CD14-positive monocyte (primary cell): ENCODE results near the gene SOCS4. TPM values are rescaled to one million over a fixed set of nuclear protein-coding genes. Genes with fewer than 3 reads are reported as not detected.

Experiments
- DNase-seq, 3 donors: peaks; one replicate each; pipeline ENCODE4 v3.0.0-alpha.2; 2011 to 2022
- H2AFZ ChIP-seq: 2 replicates; pipeline ENCODE4 v1.6.0; 2012; ENCODE audit warnings: mild to moderate bottlenecking, low read depth, low read length, inconsistent platforms; ENCODE audit not compliant: insufficient read depth, poor library complexity, severe bottlenecking
- H3K27ac ChIP-seq, 2 donors: 1 replicate in 1 of 2; 2 replicates in 1 of 2; pipeline ENCODE4 v1.5.1; 2012 to 2013; ENCODE audit warnings: low read length in 2 of 2, control low read depth in 1 of 2, inconsistent platforms in 1 of 2, low read depth in 1 of 2, mild to moderate bottlenecking in 1 of 2
- H3K27me3 ChIP-seq, 2 donors: one replicate each; pipeline versions ENCODE4 v1.6.0 to v1.6.1; 2011 to 2013; ENCODE audit warnings: low read length in 2 of 2; ENCODE audit not compliant: control insufficient read depth in 2 of 2, insufficient read depth in 2 of 2
- H3K36me3 ChIP-seq, 2 donors: replicated peaks in 1 of 2; 1 replicate in 1 of 2; 2 replicates in 1 of 2; pipeline versions ENCODE4 v1.5.1 to v1.6.1; 2012 to 2013; ENCODE audit warnings: low read length in 2 of 2, control low read depth in 1 of 2, inconsistent platforms in 1 of 2, mild to moderate bottlenecking in 1 of 2; ENCODE audit not compliant: insufficient read depth in 2 of 2, control insufficient read depth in 1 of 2
- H3K4me1 ChIP-seq, 2 donors: 1 replicate in 1 of 2; 2 replicates in 1 of 2; pipeline versions ENCODE4 v1.5.1 to v1.6.1; 2012 to 2013; ENCODE audit warnings: low read length in 2 of 2, control low read depth in 1 of 2, inconsistent platforms in 1 of 2, mild to moderate bottlenecking in 1 of 2, moderate library complexity in 1 of 2; ENCODE audit not compliant: insufficient read depth in 2 of 2, control insufficient read depth in 1 of 2
- H3K4me2 ChIP-seq: replicated peaks from 2 replicates; pipeline ENCODE3; 2012; ENCODE audit warnings: low read length, moderate library complexity, mild to moderate bottlenecking; ENCODE audit not compliant: poor library complexity, severe bottlenecking; ENCODE audit errors: extremely low read depth
- H3K4me3 ChIP-seq, 3 experiments: fragments of 200-600 bp in 1 of 3; sonication (generic) in 1 of 3; replicated peaks in 1 of 3; 1 replicate in 2 of 3; 2 replicates in 1 of 3; pipeline ENCODE4 v1.5.1; 2011 to 2013; ENCODE audit warnings: low read length in 3 of 3, mild to moderate bottlenecking in 3 of 3, control low read depth in 2 of 3, low read depth in 2 of 3, inconsistent platforms in 1 of 3, moderate library complexity in 1 of 3
- H3K79me2 ChIP-seq: 2 replicates; pipeline ENCODE4 v1.6.0; 2012; ENCODE audit warnings: mild to moderate bottlenecking, control low read depth, inconsistent platforms, low read length, moderate library complexity; ENCODE audit not compliant: insufficient read depth
- H3K9ac ChIP-seq: 2 replicates; pipeline ENCODE4 v1.6.0; 2017; ENCODE audit warnings: low read length, mild to moderate bottlenecking; ENCODE audit not compliant: insufficient read depth, poor library complexity, severe bottlenecking
- H3K9me3 ChIP-seq, 2 donors: replicated peaks in 1 of 2; 1 replicate in 1 of 2; 2 replicates in 1 of 2; pipeline versions ENCODE4 v1.5.1 to v1.6.1; 2012 to 2013; ENCODE audit warnings: low read length in 2 of 2, control low read depth in 1 of 2; ENCODE audit not compliant: control insufficient read depth in 1 of 2, insufficient read depth in 1 of 2
- H4K20me1 ChIP-seq: 2 replicates; pipeline ENCODE4 v1.6.0; 2012; ENCODE audit warnings: mild to moderate bottlenecking, low read length, control low read depth, moderate library complexity; ENCODE audit not compliant: insufficient read depth
- H3K27ac Mint-ChIP-seq, 7 donors: one replicate each; pipeline ENCODE4 v1.8.0; 2020; ENCODE audit warnings: mild to moderate bottlenecking in 7 of 7, mixed read lengths in 7 of 7, moderate library complexity in 6 of 7, inconsistent platforms in 2 of 7
- H3K27me3 Mint-ChIP-seq, 3 donors: one replicate each; pipeline ENCODE4 v1.8.0; 2021 to 2022; ENCODE audit warnings: low read depth in 3 of 3, mild to moderate bottlenecking in 3 of 3, mixed read lengths in 3 of 3, moderate library complexity in 3 of 3, inconsistent platforms in 1 of 3
- H3K36me3 Mint-ChIP-seq, 2 donors: one replicate each; pipeline ENCODE4 v1.8.0; 2020; ENCODE audit warnings: mixed read lengths in 2 of 2, inconsistent platforms in 1 of 2, mild to moderate bottlenecking in 1 of 2
- H3K4me1 Mint-ChIP-seq: one replicate; pipeline ENCODE4 v1.8.0; 2020; ENCODE audit warnings: mild to moderate bottlenecking, mixed read lengths
- H3K4me3 Mint-ChIP-seq, 2 donors: one replicate each; pipeline ENCODE4 v1.8.0; 2020; ENCODE audit warnings: mild to moderate bottlenecking in 2 of 2, mixed read lengths in 2 of 2, moderate library complexity in 1 of 2
- H3K9me3 Mint-ChIP-seq, 7 donors: one replicate each; pipeline ENCODE4 v1.8.0; 2020 to 2022; ENCODE audit warnings: mixed read lengths in 7 of 7, mild to moderate bottlenecking in 6 of 7, moderate library complexity in 6 of 7, inconsistent platforms in 2 of 7
- WGBS: methylation state at CpG from one replicate; pipeline ENCODE4 v1.1.5; 2013; ENCODE audit warnings: missing lambda C conversion rate; ENCODE audit not compliant: insufficient coverage; 5-methylcytosine and 5-hydroxymethylcytosine counted together
- intact Hi-C, 2 donors: fragments of 100-400 bp; cut with micrococcal nuclease; formaldehyde crosslinking; loops; one replicate each; pipeline versions ENCODE4 v1.15.0 to v1.15.1; 2023
- polyA plus RNA-seq, 3 donors: library from polyadenylated mRNA; depleted of rRNA in 1 of 3; unstranded in 2 of 3; stranded (reverse) in 1 of 3; fragments of 300-500 nt in 2 of 3; fragments of >200 nt in 1 of 3; fragmentation: Illumina TruSeq in 2 of 3; gene quantifications; 1 replicate in 2 of 3; 2 replicates in 1 of 3; pipeline ENCODE4 v1.2.3, GENCODE V29; 2012 to 2021
- TF ChIP-seq, protein P1 (sequence below): fragments of 200-600 bp; IDR thresholded peaks from one replicate; pipeline ENCODE4 v1.8.0; 2022; ENCODE audit warnings: antibody characterized with exemption, mild to moderate bottlenecking

Gene SOCS4
- polyA plus RNA-seq, 3 donors, result 2.5 to 5.0 (median 3.0) TPM

DNA sequence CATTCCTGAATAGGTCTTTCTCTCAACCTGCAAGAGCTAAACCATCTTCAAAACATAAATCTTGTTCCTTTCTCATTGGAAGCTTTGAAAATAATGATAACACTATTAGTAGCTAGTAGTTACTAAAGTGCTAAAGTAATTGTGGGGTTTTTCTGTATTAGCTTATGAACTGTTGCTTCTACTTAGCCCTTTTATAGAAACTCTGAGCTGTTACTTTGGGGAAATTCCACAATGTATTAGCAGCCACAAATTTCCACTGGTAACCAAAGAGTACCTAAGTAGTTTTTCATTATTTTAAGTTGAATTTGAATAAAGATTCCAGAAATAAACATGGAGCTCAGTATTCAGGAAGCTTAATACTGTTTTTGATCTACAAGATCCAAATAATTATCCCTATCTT is 18.1 kb downstream of the SOCS4 start:
- Histone ChIP-seq H3K4me2 (no peak overlapping the region), H3K9me3 (no peaks in the 10 kb centered on the region), H3K27me3 (no peaks in the 10 kb centered on the region), H3K4me1 (no peaks in the 10 kb centered on the region), H3K4me3 (no peak overlapping the region), H3K27ac (no peak overlapping the region), H4K20me1 (peaks cover 2% of the 10 kb centered on the region), H2AFZ (no peak overlapping the region), H3K9ac (no peak overlapping the region), H3K79me2 (no peaks in the 10 kb centered on the region), H3K36me3 (peaks cover 30 to 38% of the 10 kb centered on the region in 2 donors)
- Mint-ChIP-seq H3K9me3 (no peaks in the 10 kb centered on the region), H3K27me3 (no peaks in the 10 kb centered on the region), H3K4me1 (no peaks in the 10 kb centered on the region), H3K4me3 (no peak overlapping the region), H3K27ac (no peak overlapping the region), H3K36me3 (peaks cover 23 to 27% of the 10 kb centered on the region in 2 donors)
- no peak for DNase-seq
- intact Hi-C loops, result no loop called here
- TF ChIP-seq, protein P1, sequence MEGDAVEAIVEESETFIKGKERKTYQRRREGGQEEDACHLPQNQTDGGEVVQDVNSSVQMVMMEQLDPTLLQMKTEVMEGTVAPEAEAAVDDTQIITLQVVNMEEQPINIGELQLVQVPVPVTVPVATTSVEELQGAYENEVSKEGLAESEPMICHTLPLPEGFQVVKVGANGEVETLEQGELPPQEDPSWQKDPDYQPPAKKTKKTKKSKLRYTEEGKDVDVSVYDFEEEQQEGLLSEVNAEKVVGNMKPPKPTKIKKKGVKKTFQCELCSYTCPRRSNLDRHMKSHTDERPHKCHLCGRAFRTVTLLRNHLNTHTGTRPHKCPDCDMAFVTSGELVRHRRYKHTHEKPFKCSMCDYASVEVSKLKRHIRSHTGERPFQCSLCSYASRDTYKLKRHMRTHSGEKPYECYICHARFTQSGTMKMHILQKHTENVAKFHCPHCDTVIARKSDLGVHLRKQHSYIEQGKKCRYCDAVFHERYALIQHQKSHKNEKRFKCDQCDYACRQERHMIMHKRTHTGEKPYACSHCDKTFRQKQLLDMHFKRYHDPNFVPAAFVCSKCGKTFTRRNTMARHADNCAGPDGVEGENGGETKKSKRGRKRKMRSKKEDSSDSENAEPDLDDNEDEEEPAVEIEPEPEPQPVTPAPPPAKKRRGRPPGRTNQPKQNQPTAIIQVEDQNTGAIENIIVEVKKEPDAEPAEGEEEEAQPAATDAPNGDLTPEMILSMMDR, result no peak

DNA sequence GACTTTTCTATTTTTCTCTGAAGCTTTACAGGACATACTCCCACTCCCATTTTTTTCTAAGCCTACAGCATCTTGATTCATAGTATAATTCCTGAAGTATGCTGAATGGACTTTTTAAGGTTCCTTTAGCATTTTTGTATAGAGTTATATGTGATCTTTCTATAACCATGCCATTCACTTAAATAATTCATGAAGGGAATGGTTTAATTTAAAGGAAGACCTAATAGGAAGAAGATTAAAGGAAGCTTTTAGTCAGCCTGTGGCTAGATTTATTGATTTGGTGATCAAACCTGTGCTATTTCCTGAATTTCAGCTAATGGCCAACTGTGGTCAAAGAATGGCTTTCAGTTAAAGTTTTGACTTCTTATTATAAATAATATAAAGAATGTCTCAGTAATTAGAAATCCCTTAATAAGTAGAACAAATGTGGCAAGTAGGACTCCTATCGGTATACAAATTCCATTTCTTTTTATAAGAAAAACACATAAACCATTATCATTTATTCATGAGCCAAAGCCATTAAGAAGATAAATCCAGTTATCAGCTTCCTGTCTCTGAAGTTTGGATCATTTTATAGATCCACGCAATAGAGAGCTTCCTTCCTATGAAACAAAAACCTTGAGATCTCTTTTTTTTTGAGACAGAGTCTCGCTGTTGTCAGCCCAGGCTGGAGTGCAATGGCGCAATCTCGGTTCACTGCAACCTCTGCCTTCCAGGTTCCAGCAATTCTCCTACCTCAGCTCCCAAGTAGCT is 20.4 kb downstream of the SOCS4 start:
- WGBS, result no CpG with 5 or more reads among the region's 5 CpGs
- peaks cover 5% of the 10 kb centered on the region for H4K20me1 ChIP-seq
- peaks cover 9 to 11% of the 10 kb centered on the region in 2 donors for H3K4me1 ChIP-seq
- peaks cover 26 to 29% of the 10 kb centered on the region in 2 donors for H3K36me3 ChIP-seq
- no peak overlapping the region for H3K4me3 Mint-ChIP-seq
- H3K4me3 ChIP-seq, result no peak overlapping the region
- TF ChIP-seq, protein P1, result no peak
- H3K36me3 Mint-ChIP-seq, result peaks cover 20% of the 10 kb centered on the region in 2 donors
- H3K9me3 ChIP-seq, result no peaks in the 10 kb centered on the region
- H3K27ac Mint-ChIP-seq, result no peak overlapping the region
- peaks cover 10% of the 10 kb centered on the region for H3K4me1 Mint-ChIP-seq
- H3K27me3 Mint-ChIP-seq, result peaks cover 0 to 3% (median 2%) of the 10 kb centered on the region in 3 donors
- no peaks in the 10 kb centered on the region for H3K9me3 Mint-ChIP-seq
- no peak overlapping the region for H3K27ac ChIP-seq
- H3K9ac ChIP-seq, result no peak overlapping the region
- intact Hi-C loops, result no loop called here
- no peak for DNase-seq
- H3K27me3 ChIP-seq, result no peaks in the 10 kb centered on the region
- no peak overlapping the region for H3K4me2 ChIP-seq
- no peak overlapping the region for H2AFZ ChIP-seq
- peaks cover 10% of the 10 kb centered on the region for H3K79me2 ChIP-seq
